ENCODE results near the gene ATP2B2. TPM values are rescaled to one million over a fixed set of nuclear protein-coding genes. Genes with fewer than 3 reads are reported as not detected.
A peak's percentile ranks its signal among the peaks of the same experiment; 100 is the strongest.

Gene ATP2B2
- total RNA-seq, 6 experiments from 2014 or later, result 25.9 to 45.1 (median 35.1) TPM

GRCh38 chr3:10450494-10451440 lies 54.6 kb downstream of the ATP2B2 start:
- Histone ChIP-seq H3K4me1 (no peaks in the 10 kb centered on the region), H3K27ac (no peak overlapping the region), H3K27me3 (no peaks in the 10 kb centered on the region), H3K4me3 (no peak overlapping the region), H3K9me3 (no peaks in the 10 kb centered on the region), H3K36me3 (peaks cover 0 to 12% (median 2%) of the 10 kb centered on the region in 4 donors)
- WGBS (ENCODE audit: insufficient coverage, low coverage, low lambda C conversion rate, missing lambda C conversion rate), result 66% methylated on average over 8 of the region's 22 CpGs
- intact Hi-C loops (cut with DNase I), result no loop called here
- TF ChIP-seq POLR2A (IDR thresholded peaks at IDR 0.05) (no peak), CTCF (IDR thresholded peaks at IDR 0.05) (no peak)
- DNase-seq, result no peak
- ATAC-seq, result no peak

- ATAC-seq (no peak), DNase-seq (no peak)
These were observed 56.0 kb downstream of the ATP2B2 start for GRCh38 chr3:10449436-10449835.

GRCh38 chr3:10448544-10448943 lies 56.8 kb downstream of the ATP2B2 start:
- 90% methylated on average over 2 of the region's 3 CpGs for WGBS (ENCODE audit: insufficient coverage, low coverage, low lambda C conversion rate, missing lambda C conversion rate)
- no peaks in the 10 kb centered on the region for H3K27me3 ChIP-seq
- ATAC-seq (no peak), DNase-seq (no peak)
- H3K4me1 ChIP-seq, result no peaks in the 10 kb centered on the region
- no peak overlapping the region for H3K27ac ChIP-seq
- intact Hi-C loops (cut with DNase I), result no loop called here
- H3K4me3 ChIP-seq, result no peak overlapping the region
- H3K36me3 ChIP-seq, result peaks cover 0 to 12% (median 2%) of the 10 kb centered on the region in 4 donors
- no peaks in the 10 kb centered on the region for H3K9me3 ChIP-seq
- no peak for TF ChIP-seq CTCF (IDR thresholded peaks at IDR 0.05)

More at GRCh38 chr3:10449436-10449835, 56.0 kb downstream of the ATP2B2 start:
- H3K27me3 ChIP-seq, result no peaks in the 10 kb centered on the region
- H3K27ac ChIP-seq, result no peak overlapping the region
- WGBS (ENCODE audit: insufficient coverage, low coverage, low lambda C conversion rate, missing lambda C conversion rate), result 91% methylated on average over 5 of the region's 18 CpGs
- peaks cover 0 to 12% (median 2%) of the 10 kb centered on the region in 4 donors for H3K36me3 ChIP-seq
- intact Hi-C loops (cut with DNase I), result no loop called here
- no peaks in the 10 kb centered on the region for H3K9me3 ChIP-seq
- H3K4me1 ChIP-seq, result no peaks in the 10 kb centered on the region
- no peak for TF ChIP-seq CTCF (IDR thresholded peaks at IDR 0.05)
- TF ChIP-seq POLR2A (IDR thresholded peaks at IDR 0.05), result no peak
- no peak overlapping the region for H3K4me3 ChIP-seq

GRCh38 chr3:10447527-10448260 lies 57.7 kb downstream of the ATP2B2 start:
- peak in 2 of 3 donors; percentile 44 to 76 for DNase-seq
- 75% methylated on average over 5 of the region's 6 CpGs for WGBS (ENCODE audit: insufficient coverage, low coverage, low lambda C conversion rate, missing lambda C conversion rate)
- Histone ChIP-seq H3K4me1 (no peaks in the 10 kb centered on the region), H3K9me3 (no peaks in the 10 kb centered on the region), H3K27ac (no peak overlapping the region), H3K4me3 (no peak overlapping the region), H3K27me3 (no peaks in the 10 kb centered on the region), H3K36me3 (peaks cover 0 to 12% (median 2%) of the 10 kb centered on the region in 4 donors)
- TF ChIP-seq POLR2A (IDR thresholded peaks at IDR 0.05) (no peak), CTCF (IDR thresholded peaks at IDR 0.05) (no peak)
- peak; percentile 75 to 92 (median 86) for ATAC-seq
- intact Hi-C loops (cut with DNase I), result no loop called here

All from right lobe of liver (tissue), 6 donors.